Skeletal muscle tissue (tissue), 4 donors: Measurements from ENCODE around the gene ZC3H13. TPM values are rescaled to one million over a fixed set of nuclear protein-coding genes. Genes with fewer than 3 reads are reported as not detected.

Experiments used
- H3K27ac ChIP-seq: one replicate; pipeline ENCODE4 v1.7.0; 2013; ENCODE audit warnings: mild to moderate bottlenecking, low read depth, low read length, inconsistent platforms
- H3K27me3 ChIP-seq, 3 donors: one replicate each; pipeline ENCODE4 v1.7.0; 2013; ENCODE audit warnings: low read length in 3 of 3; ENCODE audit not compliant: control insufficient read depth in 3 of 3, insufficient read depth in 3 of 3
- H3K36me3 ChIP-seq, 3 donors: one replicate each; pipeline ENCODE4 v1.7.0; 2013; ENCODE audit warnings: low read length in 3 of 3; ENCODE audit not compliant: control insufficient read depth in 3 of 3, insufficient read depth in 3 of 3
- H3K4me1 ChIP-seq, 3 donors: one replicate each; pipeline ENCODE4 v1.7.0; 2013; ENCODE audit warnings: low read length in 3 of 3, mild to moderate bottlenecking in 3 of 3; ENCODE audit not compliant: control insufficient read depth in 3 of 3, insufficient read depth in 3 of 3
- H3K4me3 ChIP-seq, 3 donors: one replicate each; pipeline ENCODE4 v1.7.0; 2013; ENCODE audit warnings: low read length in 3 of 3
- H3K9ac ChIP-seq, 3 donors: one replicate each; pipeline ENCODE4 v1.7.0; 2013; ENCODE audit warnings: low read length in 3 of 3, mild to moderate bottlenecking in 3 of 3, moderate library complexity in 2 of 3, low read depth in 1 of 3
- H3K9me3 ChIP-seq, 3 donors: one replicate each; pipeline ENCODE4 v1.7.0; 2013; ENCODE audit warnings: low read length in 3 of 3; ENCODE audit not compliant: control insufficient read depth in 3 of 3
- total RNA-seq: library from RNA; depleted of rRNA; stranded (reverse); fragments of >200 nt; gene quantifications from one replicate; pipeline ENCODE4 v1.2.3, GENCODE V29; 2014
- donor health status: Osteomylitis.

The ZC3H13 gene
- total RNA-seq, 1 donor from 2014 or later = 28.2 TPM

GRCh38 chr13:46015366-46015765 lies 37.2 kb downstream of the ZC3H13 start:
- no peak overlapping the region for H3K27ac ChIP-seq
- H3K36me3 ChIP-seq = peaks cover 5 to 31% (median 28%) of the 10 kb centered on the region in 3 donors
- no peaks in the 10 kb centered on the region for H3K9me3 ChIP-seq
- H3K4me3 ChIP-seq = no peak overlapping the region
- H3K9ac ChIP-seq = no peak overlapping the region
- no peaks in the 10 kb centered on the region for H3K4me1 ChIP-seq
- H3K27me3 ChIP-seq = no peaks in the 10 kb centered on the region

GRCh38 chr13:46012404-46012803 lies 40.1 kb downstream of the ZC3H13 start:
- H3K4me3 ChIP-seq = no peak overlapping the region
- H3K4me1 ChIP-seq = no peaks in the 10 kb centered on the region
- H3K9me3 ChIP-seq = no peaks in the 10 kb centered on the region
- H3K36me3 ChIP-seq = peaks cover 11 to 35% (median 22%) of the 10 kb centered on the region in 3 donors
- no peak overlapping the region for H3K9ac ChIP-seq
- no peaks in the 10 kb centered on the region for H3K27me3 ChIP-seq
- no peak overlapping the region for H3K27ac ChIP-seq

GRCh38 chr13:46010148-46010547 lies 42.4 kb downstream of the ZC3H13 start:
- Histone ChIP-seq H3K36me3 (peaks cover 8 to 28% (median 11%) of the 10 kb centered on the region in 3 donors), H3K4me1 (no peaks in the 10 kb centered on the region), H3K27me3 (no peaks in the 10 kb centered on the region), H3K4me3 (no peak overlapping the region), H3K27ac (no peak overlapping the region), H3K9ac (no peak overlapping the region), H3K9me3 (no peaks in the 10 kb centered on the region)

GRCh38 chr13:46008631-46009030 lies 43.9 kb downstream of the ZC3H13 start:
- Histone ChIP-seq H3K27me3 (no peaks in the 10 kb centered on the region), H3K36me3 (peaks cover 8 to 28% (median 11%) of the 10 kb centered on the region in 3 donors), H3K9me3 (no peaks in the 10 kb centered on the region), H3K27ac (no peak overlapping the region), H3K4me1 (no peaks in the 10 kb centered on the region), H3K9ac (no peak overlapping the region), H3K4me3 (no peak overlapping the region)

GRCh38 chr13:46006688-46007452 lies 45.7 kb downstream of the ZC3H13 start:
- no peak overlapping the region for H3K4me3 ChIP-seq
- H3K27ac ChIP-seq = no peak overlapping the region
- H3K9me3 ChIP-seq = no peaks in the 10 kb centered on the region
- no peaks in the 10 kb centered on the region for H3K27me3 ChIP-seq
- H3K36me3 ChIP-seq = peaks cover 4 to 28% (median 11%) of the 10 kb centered on the region in 3 donors
- H3K9ac ChIP-seq = no peak overlapping the region
- H3K4me1 ChIP-seq = no peaks in the 10 kb centered on the region

GRCh38 chr13:46004491-46004890 lies 48.1 kb downstream of the ZC3H13 start:
- Histone ChIP-seq H3K4me3 (no peak overlapping the region), H3K9me3 (no peaks in the 10 kb centered on the region), H3K36me3 (peaks cover 15 to 34% (median 22%) of the 10 kb centered on the region in 3 donors), H3K27me3 (no peaks in the 10 kb centered on the region), H3K4me1 (no peaks in the 10 kb centered on the region), H3K27ac (no peak overlapping the region), H3K9ac (no peak overlapping the region)

- Histone ChIP-seq H3K4me1 (peaks cover 0 to 4% (median 3%) of the 10 kb centered on the region in 3 donors), H3K9ac (no peak overlapping the region), H3K9me3 (no peaks in the 10 kb centered on the region), H3K27me3 (no peaks in the 10 kb centered on the region), H3K27ac (no peak overlapping the region), H3K36me3 (peaks cover 11 to 24% (median 22%) of the 10 kb centered on the region in 3 donors), H3K4me3 (no peak overlapping the region)
Observed at GRCh38 chr13:45996631-45997030, 55.9 kb downstream of the ZC3H13 start.

- H3K27ac ChIP-seq = no peak overlapping the region
- no peaks in the 10 kb centered on the region for H3K27me3 ChIP-seq
- no peaks in the 10 kb centered on the region for H3K9me3 ChIP-seq
- H3K4me3 ChIP-seq = no peak overlapping the region
- peaks cover 0 to 4% (median 3%) of the 10 kb centered on the region in 3 donors for H3K4me1 ChIP-seq
- H3K36me3 ChIP-seq = peaks cover 10 to 12% (median 12%) of the 10 kb centered on the region in 3 donors
- H3K9ac ChIP-seq = no peak overlapping the region
Observed at GRCh38 chr13:45995245-45995644, 57.3 kb downstream of the ZC3H13 start.

- no peak overlapping the region for H3K9ac ChIP-seq
- H3K9me3 ChIP-seq = no peaks in the 10 kb centered on the region
- H3K27me3 ChIP-seq = no peaks in the 10 kb centered on the region
- H3K4me3 ChIP-seq = no peak overlapping the region
- H3K4me1 ChIP-seq = peaks cover 0 to 4% (median 3%) of the 10 kb centered on the region in 3 donors
- H3K36me3 ChIP-seq = peaks cover 7% of the 10 kb centered on the region in 3 donors
- H3K27ac ChIP-seq = no peak overlapping the region
Observed at GRCh38 chr13:45994752-45995151, 57.8 kb downstream of the ZC3H13 start.

GRCh38 chr13:45989607-45990006 lies 62.9 kb downstream of the ZC3H13 start:
- Histone ChIP-seq H3K9ac (no peak overlapping the region), H3K27me3 (no peaks in the 10 kb centered on the region), H3K9me3 (no peaks in the 10 kb centered on the region), H3K27ac (no peak overlapping the region), H3K4me1 (peaks cover 0 to 4% (median 3%) of the 10 kb centered on the region in 3 donors), H3K4me3 (no peak overlapping the region), H3K36me3 (peaks cover 9 to 36% (median 33%) of the 10 kb centered on the region in 3 donors)
